IPS DF 19.7 (cell line): ENCODE measurements around the gene SH2D7.

Experiments used
- DNase-seq: peaks from one replicate; pipeline ENCODE4 v3.0.0-alpha.2; 2013; ENCODE audit warnings: low read depth, low spot score

Gene SH2D7

DNA sequence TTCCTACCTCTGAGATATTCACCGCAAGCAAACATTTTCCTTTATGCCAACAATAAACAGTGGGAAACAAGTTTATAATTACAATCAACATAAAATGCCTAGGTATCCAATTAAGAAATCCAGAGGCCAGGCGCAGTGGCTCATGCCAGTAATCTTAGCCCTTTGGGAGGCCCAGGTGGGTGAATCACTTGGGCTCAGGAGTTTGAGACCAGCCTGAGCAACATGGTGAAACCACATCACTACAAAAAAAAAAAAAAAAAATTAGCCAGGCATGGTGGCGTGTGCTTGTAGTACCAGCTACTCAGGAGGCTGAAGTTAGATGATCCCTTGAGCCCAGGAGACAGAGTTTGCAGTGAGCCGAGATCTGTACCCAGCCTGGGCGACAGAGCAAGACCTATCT, 32.1 kb upstream of the SH2D7 start:
- no peak for DNase-seq

DNA sequence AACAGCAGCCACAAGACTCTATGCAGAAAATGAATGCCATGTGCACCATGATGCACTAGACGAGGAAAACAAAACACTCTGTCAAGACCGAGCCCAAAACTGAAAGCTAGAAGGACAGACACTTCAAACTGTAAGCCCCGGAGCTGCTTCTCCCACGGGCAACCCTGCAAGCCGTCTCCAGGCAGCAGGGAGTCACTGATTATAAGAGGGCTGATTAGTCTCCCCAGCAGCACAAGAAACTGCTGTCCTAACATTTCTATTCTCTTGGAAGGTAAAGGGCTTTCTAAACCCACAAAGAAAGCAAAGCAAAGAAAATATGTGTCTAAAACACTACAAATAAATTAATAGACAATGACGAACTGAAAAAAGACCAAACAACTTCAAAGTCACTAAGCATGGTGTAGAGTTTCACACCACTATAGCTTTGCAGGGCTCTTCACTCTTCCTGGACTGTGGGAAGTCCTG, 30.4 kb upstream of the SH2D7 start:
- DNase-seq = no peak

DNA sequence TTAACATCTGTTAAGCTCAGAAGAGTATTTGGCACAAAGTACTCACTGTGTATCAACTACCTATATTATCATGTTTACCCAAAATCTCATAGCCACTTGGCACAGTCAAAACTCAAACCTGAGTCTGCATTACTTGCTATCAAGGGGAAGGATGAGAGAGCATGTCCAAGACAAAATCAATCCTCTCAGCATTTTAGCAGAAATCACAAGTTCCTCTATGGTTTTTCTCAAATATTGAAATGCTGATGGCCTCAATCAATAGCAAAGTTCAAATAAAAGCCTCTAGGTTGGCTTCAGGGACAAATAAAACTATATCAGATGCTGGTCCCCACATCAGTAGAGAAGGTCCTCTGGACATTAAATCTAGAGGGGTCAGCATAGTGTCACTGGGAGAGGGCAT, 29.1 kb upstream of the SH2D7 start:
- DNase-seq = no peak

DNA sequence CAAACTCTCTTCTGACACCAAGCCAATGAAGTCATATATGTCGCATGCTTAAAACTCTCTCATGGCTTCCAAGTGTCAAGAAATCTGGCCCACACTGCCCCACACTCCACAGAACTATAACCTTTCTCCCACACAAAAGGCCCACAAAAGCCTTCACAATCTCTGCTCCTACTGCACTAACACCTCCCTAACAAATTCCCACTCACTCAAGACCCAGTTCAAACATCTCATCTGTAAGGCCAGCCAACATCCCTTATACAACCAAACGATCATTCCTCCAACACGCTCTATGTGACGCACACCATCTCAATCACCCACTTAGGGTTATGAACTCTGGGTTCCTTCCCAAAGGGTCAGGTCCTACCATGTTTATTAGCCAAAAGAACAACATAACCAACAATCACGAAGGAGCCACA, 28.4 kb upstream of the SH2D7 start:
- DNase-seq = no peak

DNA sequence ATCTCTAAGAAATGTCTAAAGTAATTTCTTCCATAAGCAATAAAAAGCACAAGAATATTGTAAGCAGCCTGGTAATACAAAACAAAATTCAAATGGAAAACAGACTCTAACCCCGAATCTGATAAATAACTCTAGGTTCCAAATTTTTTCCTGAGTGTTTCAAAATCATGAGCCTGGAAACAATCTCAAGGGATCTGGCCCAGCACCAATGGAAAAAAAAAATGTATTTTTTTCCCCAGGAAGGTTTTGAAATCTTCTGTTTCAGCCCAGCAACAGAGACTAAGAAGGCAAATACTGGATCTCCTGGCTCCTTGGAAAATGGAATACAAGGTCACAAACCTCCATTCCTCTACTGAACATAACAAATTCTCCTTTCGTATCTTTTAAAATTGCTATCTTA, 27.8 kb upstream of the SH2D7 start:
- no peak for DNase-seq

DNA sequence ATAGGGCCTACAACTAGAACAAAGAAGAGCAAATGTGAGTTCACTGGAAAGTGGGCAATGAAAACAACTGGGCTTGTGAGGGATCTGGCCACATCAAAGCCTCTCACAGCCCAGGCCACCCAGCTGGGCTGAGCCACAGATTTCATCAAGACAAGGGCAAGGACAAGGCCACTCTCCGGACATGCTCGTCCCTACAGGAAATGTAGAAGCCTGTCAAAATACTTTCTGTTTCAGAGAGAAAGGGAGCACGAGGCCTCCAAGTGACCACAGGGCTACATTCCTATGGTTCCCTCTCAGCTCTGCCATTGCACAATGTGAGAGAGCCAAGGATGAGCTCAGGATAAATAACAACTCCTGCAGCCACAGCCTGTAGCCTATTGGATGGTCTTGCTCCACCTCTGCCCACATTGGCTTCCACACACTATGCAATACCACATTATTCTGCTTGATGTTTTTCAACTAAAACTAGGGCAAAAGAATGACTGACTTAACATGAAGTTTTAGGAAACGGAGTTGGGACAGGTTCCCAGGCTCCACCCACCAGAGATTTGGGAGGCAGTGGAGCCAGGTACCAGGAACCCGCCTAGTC, 27.0 kb upstream of the SH2D7 start:
- DNase-seq = no peak

DNA sequence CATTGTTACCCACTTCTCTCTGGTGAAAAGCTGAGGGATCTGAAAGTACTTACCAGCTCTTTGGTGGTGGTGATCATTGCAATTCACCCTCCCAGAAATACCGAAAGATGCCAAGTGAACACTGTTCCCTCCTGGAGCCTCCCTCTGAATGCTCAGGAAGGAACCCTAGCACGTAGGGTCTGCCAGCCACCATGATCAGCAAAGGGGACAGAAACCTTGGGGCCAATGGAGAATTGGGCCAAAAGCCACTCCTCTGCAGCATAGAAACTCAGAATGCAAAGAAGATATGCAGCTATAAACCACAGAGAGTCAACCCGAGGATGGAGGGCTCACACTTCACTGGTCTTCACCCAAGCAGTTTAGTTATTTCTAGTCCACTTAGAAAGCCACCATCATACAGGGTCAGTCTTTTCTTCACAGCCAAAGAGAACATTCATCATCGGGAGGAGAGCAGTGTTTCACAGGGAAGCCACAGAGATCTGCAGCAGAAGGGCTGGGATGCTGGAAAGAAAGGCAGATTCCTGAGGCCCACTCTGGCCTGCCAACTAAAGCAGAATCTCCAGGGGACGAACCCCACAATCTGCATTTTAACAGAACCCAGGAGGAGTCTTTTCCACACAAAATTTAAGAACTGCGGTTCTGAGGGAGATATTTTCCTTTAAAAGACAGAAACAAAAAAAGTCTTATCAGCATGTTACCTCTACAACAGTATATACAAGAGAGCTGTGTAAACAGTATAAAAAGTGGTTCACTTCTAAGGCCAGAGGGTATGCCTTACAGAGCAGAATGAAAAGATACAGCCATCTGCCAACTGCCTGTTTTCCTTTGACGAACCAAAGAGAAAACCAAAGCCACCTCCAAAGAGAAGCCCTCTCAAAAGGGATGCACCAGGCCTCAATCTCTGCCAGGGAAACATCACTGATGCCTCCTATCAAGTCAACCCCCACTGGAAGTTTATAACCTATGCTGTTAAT, 26.1 kb upstream of the SH2D7 start:
- no peak for DNase-seq

DNA sequence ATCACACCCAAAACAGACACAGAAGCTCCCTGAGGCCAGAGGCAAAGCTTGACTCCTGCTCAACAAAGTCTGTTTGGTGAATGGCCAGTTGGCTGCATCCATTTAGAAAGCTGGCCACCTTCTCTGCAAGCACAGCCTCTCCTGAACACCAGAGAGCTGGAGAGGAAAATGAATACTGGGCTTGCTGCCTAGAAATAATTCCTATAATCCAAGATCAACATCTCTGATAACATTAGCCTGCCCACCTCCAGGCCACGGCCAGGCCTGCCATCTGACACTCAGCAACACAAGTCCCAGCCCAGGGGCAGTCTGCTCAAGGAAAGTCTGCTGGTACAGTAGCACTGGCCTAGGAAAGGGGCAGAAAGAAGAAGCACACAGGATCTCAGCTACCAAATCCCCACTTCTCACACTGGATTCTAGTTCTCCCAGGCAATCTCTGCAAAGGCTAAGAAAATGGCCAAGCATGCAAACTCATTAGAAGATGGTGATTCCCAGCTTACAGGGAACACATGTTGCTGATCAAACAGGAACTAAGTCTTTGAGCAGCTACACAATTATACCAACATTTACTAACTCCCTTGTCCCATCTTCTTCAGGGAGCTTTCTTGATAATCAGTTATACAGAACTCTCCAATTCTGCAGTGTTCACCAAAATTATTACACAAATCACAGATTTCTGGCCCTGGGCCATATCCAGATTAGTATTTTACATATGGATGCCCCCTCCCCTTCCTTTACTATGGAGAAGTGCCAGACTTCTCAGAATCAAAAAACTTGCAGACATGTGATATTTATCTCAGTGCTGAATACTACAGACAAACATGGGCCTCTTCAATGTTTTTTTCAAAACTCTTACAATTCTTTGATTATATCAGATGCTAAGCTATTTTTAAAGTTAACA, 24.8 kb upstream of the SH2D7 start:
- DNase-seq = no peak

DNA sequence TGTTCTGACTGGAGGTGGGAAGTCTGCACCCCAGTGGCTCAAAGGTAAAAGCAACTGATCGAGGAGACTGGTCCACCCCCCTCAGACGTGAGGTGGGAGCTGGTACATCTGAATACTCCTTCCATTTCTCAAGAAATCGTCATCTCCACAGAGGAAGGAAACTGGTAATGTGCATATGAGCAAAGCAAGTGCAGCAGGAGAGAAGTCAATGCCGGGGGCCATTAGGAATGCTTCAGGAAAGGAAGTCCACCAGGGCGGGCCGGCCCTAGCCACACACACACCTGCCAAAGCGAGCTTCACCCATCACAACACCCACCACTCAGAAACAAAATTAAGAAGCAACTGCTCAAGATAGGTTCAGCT, 23.3 kb upstream of the SH2D7 start:
- DNase-seq = no peak

DNA sequence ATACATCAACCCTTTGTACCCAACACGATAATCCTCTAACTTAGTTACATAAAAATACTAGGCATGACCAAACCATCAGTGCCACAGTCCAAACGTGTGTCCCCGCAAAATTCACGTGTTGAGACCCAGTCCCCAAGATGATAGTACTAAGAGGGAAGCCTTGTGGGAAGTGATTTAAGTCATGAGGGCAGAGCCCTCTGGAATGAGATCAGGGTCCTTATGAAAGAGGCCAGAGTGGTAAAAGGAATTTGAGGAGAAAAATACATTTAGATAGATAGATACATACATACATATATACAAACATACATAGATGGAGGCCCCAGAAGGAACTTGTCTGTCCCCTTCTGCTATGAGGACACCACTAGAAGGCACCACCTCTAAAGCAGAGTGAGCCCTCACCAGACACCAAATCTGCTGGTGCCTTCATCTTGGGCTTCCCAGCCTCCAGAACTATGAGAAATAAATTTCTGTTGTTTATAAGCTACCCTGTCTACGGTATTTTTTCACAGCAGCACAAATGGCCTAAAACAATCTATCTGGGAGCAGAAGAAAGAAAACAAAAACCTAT, 22.8 kb upstream of the SH2D7 start:
- no peak for DNase-seq

DNA sequence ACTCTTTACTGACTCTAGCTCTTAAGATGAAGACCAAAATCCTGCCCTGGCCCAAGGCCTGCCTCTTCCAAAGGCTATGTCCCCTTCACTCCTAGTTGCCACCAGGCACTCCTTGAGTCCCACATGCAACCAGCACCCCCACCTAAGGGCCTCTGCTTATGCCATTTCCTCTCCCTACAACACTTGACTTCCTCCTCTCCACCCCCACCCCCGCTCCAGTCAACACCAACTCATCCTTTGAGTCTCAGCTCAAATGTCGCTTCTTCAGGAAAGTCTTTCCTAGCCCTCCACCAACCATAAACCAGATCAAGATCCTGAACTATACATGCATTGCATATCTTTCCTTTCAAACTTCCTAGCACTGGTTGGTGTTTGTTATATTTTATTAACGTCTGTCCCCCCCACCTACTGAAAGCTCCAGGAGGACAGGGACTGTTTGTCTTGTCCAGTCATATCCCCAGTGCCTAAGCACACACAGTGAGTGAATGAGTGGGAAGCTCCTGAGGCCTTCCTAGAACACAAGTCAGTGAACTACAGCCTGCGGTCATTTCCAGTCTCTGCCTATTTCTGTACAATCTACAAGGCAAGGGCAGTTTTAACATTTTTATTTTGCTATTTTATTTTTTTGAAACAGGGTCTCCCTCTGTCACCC, 22.2 kb upstream of the SH2D7 start:
- no peak for DNase-seq

DNA sequence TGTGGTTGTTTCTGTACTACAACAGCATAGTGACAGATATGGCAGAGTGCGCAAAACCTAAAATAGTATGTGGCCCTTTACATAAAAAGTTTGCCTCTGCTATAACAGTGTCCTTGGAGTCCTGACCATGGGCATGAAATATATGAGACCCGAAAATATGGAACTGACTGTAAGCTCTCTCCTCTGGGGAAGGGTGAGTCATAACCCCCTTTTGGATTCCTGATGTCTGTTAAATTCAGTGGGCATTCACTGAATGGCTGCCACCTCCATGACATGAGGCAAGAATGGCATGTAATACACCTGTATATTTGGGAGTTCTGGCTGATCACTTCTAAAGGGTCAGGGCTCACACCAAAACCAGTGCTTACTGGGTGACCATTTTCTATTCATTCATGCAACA, 21.0 kb upstream of the SH2D7 start:
- DNase-seq = no peak

DNA sequence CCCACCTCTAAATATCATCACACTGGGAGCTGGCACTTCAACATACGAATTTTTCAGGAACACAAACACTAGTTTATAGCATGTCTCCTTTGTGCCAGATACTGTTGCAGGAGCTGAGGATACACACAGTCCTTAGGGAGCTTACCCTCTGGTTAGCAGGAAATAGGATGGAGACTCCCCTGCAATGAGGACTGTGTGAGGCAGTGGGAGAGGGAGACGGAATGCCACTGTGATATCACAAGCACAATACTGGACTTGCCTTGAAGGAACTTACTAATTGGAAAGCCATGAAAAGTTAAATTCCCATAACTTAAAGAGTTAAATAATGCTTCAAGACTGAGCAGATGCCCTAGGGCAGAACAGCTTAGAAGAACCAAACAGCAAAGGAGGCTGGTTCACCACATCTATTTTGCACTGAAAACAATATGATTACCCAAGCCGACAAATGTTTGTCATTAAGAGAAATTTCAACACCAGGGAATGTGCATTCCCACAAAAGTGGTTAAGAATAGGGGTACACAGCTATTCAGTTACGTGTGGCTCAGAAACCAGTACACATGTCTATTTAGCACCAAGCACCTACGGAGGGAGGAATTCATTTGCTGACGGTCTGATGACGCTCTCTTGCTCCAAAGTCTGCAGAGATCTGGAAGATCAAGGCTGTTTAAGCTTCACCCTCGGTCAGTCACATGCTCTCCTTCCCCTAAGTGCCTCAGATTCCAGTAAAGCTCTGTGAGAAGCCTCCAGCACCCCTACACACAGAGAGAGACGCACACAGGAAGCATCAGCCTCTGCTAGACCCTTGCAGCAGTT, 20.1 kb upstream of the SH2D7 start:
- no peak for DNase-seq

DNA sequence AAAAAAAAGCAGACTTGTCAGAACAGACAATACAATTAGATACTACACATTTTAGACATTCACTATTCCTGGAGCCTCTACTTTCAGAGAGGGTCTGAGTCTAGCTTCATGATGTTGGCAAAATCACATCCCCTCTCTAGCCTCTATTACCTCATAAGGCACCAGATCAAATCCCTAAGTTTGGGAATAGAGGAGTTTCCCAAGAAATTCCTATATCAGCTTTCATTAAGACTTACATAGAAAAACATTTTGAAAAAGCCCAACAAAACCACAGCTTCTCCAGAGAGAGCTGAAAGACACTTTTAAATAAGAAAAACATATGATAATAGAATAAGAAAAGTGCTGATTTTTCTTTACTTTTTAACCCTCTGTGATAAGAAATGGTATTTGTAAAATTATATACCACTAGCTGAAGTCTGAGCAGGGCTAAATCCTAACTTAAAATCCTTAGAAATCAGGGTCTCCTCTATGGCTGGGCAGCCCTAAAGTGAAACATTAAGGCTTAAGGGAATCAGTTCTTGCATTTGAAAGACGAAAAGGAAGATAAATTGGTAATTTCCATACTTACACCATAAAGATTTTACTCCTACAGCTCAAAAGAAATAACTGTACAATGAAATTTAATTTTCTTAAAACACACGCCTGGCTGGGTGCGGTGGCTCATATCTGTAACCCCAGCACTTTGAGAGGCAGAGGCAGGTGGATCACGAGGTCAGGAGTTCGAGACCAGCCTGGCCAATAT, 19.1 kb upstream of the SH2D7 start:
- no peak for DNase-seq

DNA sequence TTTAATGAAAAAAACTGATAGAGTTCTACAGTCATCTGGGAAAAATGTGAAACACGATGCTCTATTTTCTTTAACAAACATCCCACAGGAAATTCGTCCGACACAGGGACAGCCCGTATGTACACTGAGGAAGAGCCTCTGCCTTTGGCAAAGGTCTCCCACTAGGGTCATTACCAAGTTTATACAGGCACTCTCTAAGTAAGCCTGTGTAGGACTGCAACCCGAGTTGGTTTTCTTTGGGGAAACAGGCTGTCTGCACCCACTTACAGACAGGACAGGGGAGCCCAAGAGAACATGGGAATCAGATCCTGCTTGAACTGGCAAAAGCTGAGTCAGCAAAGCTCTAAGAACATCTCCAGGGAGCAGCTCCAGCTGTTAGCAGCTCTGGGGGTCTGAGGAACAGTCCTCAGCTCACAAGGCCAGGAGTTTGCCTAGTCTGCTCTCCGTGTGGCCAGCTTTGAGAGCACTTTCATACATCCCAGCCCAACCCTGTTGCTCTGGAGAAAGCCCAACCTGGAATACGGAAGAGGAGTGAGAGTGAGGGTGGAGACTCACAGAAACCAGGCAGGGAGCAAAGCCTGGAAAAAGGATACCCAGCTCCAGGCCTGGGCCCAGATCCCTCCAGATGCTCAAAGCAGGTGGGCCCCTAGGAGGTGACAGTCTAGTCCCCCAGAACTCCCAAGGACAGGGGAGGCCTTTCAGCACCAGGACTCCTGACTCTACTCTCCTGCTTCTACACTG, 16.7 kb upstream of the SH2D7 start:
- peak; percentile 42 for DNase-seq

DNA sequence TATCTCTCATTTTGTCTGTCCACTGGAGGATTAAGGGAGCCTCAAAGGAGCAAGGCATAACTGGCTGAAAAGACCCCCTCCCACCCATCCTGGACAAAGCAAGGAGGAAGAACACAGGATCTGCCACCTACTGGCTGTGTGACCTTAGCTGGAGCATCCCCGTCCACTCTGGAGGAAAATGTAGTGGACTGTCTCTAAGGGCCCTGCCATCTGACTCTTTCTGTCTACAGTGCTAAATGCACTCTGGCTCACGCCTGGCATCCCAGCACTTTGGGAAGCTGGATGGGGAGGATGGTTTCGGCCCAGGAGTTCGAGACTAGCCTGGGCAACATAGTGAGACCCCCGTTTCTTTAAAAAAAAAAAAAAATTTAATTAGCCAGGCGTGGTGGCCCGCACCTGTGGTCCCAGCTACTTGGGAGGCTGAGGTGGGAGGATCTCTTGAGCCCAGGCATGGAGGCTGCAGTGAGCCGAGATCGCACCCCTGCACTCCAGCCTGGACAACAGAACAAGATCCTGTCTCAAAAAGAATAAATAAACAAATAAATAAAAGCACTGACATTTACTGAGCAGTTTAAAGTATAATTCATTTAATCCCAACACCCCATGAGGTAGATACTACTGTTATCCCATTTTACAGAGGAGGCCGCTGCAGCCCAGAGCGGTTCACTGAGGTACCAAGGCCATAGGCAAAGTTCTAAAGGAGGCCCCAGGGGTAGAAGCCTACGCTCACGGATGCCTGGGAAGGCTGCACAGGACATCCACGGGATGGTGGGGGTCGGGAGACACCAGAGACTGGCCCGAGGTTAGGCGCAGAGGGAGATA, 15.9 kb upstream of the SH2D7 start:
- DNase-seq = no peak

DNA sequence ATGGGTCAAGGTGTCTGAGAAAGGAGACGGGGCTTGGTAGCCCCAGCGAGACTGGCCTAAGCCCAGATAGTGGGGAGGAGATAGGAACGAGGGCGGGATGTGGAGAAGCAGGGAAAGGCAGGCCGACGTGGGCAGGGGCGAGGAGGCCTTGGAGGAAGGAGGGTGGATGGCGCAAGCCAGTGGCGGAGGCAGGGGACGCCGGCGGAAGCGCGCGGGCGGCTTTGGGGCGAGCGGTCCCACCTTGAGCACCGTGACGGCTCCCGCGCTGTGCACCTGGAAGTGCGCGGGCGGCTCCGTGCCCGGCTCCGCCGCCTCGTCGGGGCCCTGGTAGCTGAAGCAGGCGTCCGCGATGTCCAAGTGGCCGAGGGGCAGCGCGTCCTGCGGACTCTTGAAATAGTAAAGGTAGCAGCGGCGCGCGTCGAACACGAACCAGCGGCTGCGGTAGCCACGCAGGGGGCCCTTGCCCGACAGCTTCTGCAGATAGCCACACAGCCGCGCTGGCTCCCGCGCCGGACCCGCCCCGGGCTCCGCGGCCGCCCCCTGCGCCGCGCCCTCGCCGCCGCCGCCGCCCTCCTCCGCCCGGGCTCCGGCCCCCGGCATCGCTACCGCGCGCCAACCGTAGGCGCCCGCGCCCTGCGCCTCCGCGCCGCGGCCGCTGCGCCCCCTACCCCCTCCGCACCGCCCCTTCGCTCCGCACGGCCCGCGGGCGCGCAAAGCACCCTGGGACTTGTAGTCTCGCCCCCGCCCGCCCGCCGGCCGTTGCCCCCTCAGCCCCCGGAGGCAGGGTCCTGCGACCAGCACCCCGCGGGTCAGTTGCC, 15.1 kb upstream of the SH2D7 start, which contains the start of gene TBC1D2B:
TSS of gene TBC1D2B (minus strand) at position 659 of the 818 bp plus-strand sequence. CDS start at position 600, 59 bp downstream.
- DNase-seq = no peak
